Breast epithelium (tissue), 3 donors: Measurements from ENCODE around the gene CILP.

Experiments
- CTCF ChIP-seq, 3 donors: fragments of 450-650 bp; IDR thresholded peaks; one replicate each; pipeline ENCODE4 v1.5.1; 2016 to 2017; ENCODE audit warnings: antibody characterized with exemption in 3 of 3, mild to moderate bottlenecking in 3 of 3, moderate library complexity in 3 of 3
- POLR2AphosphoS5 ChIP-seq, 3 donors: sonication (generic); formaldehyde crosslinking; IDR thresholded peaks; one replicate each; pipeline ENCODE4 v1.6.1; 2017; ENCODE audit warnings: antibody characterized with exemption in 3 of 3

DNA sequence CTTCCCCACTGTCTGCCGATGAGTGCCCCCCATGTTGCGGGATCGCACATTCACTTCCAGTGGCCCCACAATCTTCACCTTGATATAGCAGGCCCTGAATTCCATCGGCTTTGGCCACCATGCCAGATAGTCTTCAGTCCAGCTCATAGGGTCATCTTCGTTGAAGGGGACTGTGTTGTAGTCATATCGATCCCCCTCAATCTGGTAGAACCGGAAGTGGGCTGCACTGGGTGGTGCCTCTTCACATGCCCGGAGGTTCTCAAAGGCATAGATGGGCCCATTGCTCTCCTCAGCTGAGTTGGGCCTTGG lies 14.0 kb downstream of the CILP start:
- TF ChIP-seq CTCF (IDR thresholded peaks at IDR 0.05) (no peak), POLR2AphosphoS5 (IDR thresholded peaks at IDR 0.05) (no peak)
